ENCODE results near the gene RAB29.

RAB29 gene

GRCh38 chr1:205798577-205798976, 23.3 kb upstream of the RAB29 start:
- no peak for DNase-seq (ENCODE audit: low spot score)
- in situ Hi-C loops (cut with MboI; ENCODE audit: low pct_unique_long_range_greater_than_20kb, low sequenced_read_pairs, unreplicated experiment), result loop anchor here (10.0 to 25.0 kb wide), 2 partner anchors 186 to 314 kb away; partner anchors contain the start of gene AVPR1B
- TF ChIP-seq CTCF (IDR thresholded peaks at IDR 0.05; ENCODE audit: extremely low read depth, insufficient read depth, missing control alignments), result no peak

- no peak for DNase-seq (ENCODE audit: low spot score)
- in situ Hi-C loops (cut with MboI; ENCODE audit: low pct_unique_long_range_greater_than_20kb, low sequenced_read_pairs, unreplicated experiment), result loop anchor here (10.0 to 25.0 kb wide), 2 partner anchors 188 to 315 kb away; partner anchors contain the start of gene AVPR1B
- no peak for TF ChIP-seq CTCF (IDR thresholded peaks at IDR 0.05; ENCODE audit: extremely low read depth, insufficient read depth, missing control alignments)
Observed at GRCh38 chr1:205797168-205797567, 21.9 kb upstream of the RAB29 start.

GRCh38 chr1:205794011-205794730, 18.9 kb upstream of the RAB29 start:
- TF ChIP-seq CTCF (IDR thresholded peaks at IDR 0.05; ENCODE audit: extremely low read depth, insufficient read depth, missing control alignments), result no peak
- in situ Hi-C loops (cut with MboI; ENCODE audit: low pct_unique_long_range_greater_than_20kb, low sequenced_read_pairs, unreplicated experiment), result loop anchor here (10.0 to 25.0 kb wide), 2 partner anchors 191 to 318 kb away; partner anchors contain the start of gene AVPR1B
- DNase-seq (ENCODE audit: low spot score), result no peak

GRCh38 chr1:205792961-205793673, 17.8 kb upstream of the RAB29 start:
- in situ Hi-C loops (cut with MboI; ENCODE audit: low pct_unique_long_range_greater_than_20kb, low sequenced_read_pairs, unreplicated experiment), result loop anchor here (10.0 to 25.0 kb wide), 2 partner anchors 192 to 319 kb away; partner anchors contain the start of gene AVPR1B
- no peak for DNase-seq (ENCODE audit: low spot score)
- TF ChIP-seq CTCF (IDR thresholded peaks at IDR 0.05; ENCODE audit: extremely low read depth, insufficient read depth, missing control alignments), result no peak

DNA sequence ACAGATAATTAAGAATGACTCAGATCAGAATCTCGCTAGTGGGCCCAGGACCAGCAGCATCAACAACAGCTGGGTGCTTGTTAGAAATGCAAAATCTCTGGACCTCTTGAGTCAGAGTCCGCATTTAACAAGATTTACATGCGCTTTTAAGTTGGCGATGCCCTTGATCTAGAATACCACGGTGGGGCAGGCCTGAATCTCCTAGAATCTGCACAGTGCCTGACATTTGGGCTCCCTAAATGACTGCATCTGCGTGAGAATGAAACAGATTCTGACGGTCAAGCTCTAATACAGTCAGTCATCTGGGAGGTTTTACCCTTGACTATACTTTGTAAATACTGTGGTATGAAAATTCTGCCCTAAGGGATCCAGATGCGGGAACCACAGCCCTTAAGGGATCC, 17.2 kb upstream of the RAB29 start:
- no peak for DNase-seq (ENCODE audit: low spot score)
- TF ChIP-seq CTCF (IDR thresholded peaks at IDR 0.05; ENCODE audit: extremely low read depth, insufficient read depth, missing control alignments), result no peak
- in situ Hi-C loops (cut with MboI; ENCODE audit: low pct_unique_long_range_greater_than_20kb, low sequenced_read_pairs, unreplicated experiment), result loop anchor here (10.0 to 25.0 kb wide), 2 partner anchors 192 to 320 kb away; partner anchors contain the start of gene AVPR1B

GRCh38 chr1:205791568-205792180, 16.4 kb upstream of the RAB29 start:
- in situ Hi-C loops (cut with MboI; ENCODE audit: low pct_unique_long_range_greater_than_20kb, low sequenced_read_pairs, unreplicated experiment), result loop anchor here (10.0 to 25.0 kb wide), 2 partner anchors 193 to 321 kb away; partner anchors contain the start of gene AVPR1B
- peak; percentile 86 for TF ChIP-seq CTCF (IDR thresholded peaks at IDR 0.05; ENCODE audit: extremely low read depth, insufficient read depth, missing control alignments)

More at GRCh38 chr1:205791568-205792180, 16.4 kb upstream of the RAB29 start:
- DNase-seq (ENCODE audit: low spot score), result peak; percentile 79
